B cell (primary cell): ENCODE data around the gene TGFBR3. TPM values are rescaled to one million over a fixed set of nuclear protein-coding genes. Genes with fewer than 3 reads are reported as not detected.

Source experiments
- ATAC-seq: fragments of 200-7000 bp; cut with Tn5 transposase; one replicate; pipeline ENCODE4 v1.10.0; 2021; ENCODE audit warnings: low read depth, mild to moderate bottlenecking, moderate number of reproducible peaks, moderate library complexity
- CTCF ChIA-PET: fragments of 350-600 bp; sonication (Branson Sonifier 250); formaldehyde crosslinking; loops from one replicate; lab custom pipeline; 2021; ENCODE audit warnings: antibody characterized with exemption, inconsistent platforms; lab: Charles Lee
- POLR2A ChIA-PET: fragments of 350-600 bp; sonication (Branson Sonifier 250); formaldehyde crosslinking; loops from one replicate; lab custom pipeline; 2021; ENCODE audit warnings: antibody characterized with exemption; lab: Charles Lee
- DNase-seq: peaks from one replicate; pipeline ENCODE4 v3.0.0; 2013
- H2AFZ ChIP-seq: 2 replicates; pipeline ENCODE4 v1.6.1; 2012; ENCODE audit warnings: mild to moderate bottlenecking, low read depth, low read length; ENCODE audit not compliant: insufficient read depth, poor library complexity, severe bottlenecking
- H3K27ac ChIP-seq, 2 donors: 1 replicate in 1 of 2; 2 replicates in 1 of 2; pipeline ENCODE4 v1.5.1; 2012 to 2013; ENCODE audit warnings: low read length in 2 of 2, mild to moderate bottlenecking in 2 of 2, moderate library complexity in 1 of 2
- H3K27me3 ChIP-seq, 4 experiments: fragments of 200-600 bp in 1 of 4; sonication (generic) in 1 of 4; replicated peaks in 1 of 4; 1 replicate in 2 of 4; 2 replicates in 2 of 4; pipeline versions ENCODE4 v1.6.1 to v1.7.0; 2013 to 2016; ENCODE audit warnings: low read length in 3 of 4, mild to moderate bottlenecking in 2 of 4, mixed read lengths in 1 of 4, moderate library complexity in 1 of 4; ENCODE audit not compliant: insufficient read depth in 4 of 4, control insufficient read depth in 3 of 4; ENCODE audit errors: control extremely low read depth in 1 of 4
- H3K36me3 ChIP-seq, 2 experiments: replicated peaks in 1 of 2; 1 replicate in 1 of 2; 2 replicates in 1 of 2; pipeline versions ENCODE4 v1.6.1 to v1.7.1; 2013; ENCODE audit warnings: low read length in 1 of 2; ENCODE audit not compliant: insufficient read depth in 2 of 2, control insufficient read depth in 1 of 2; ENCODE audit errors: control extremely low read depth in 1 of 2, extremely low read depth in 1 of 2
- H3K4me1 ChIP-seq, 2 donors: fragments of 200-600 bp in 1 of 2; sonication (generic) in 1 of 2; 1 replicate in 1 of 2; 2 replicates in 1 of 2; pipeline versions ENCODE4 v1.5.1 to v1.6.1; 2013 to 2017; ENCODE audit warnings: low read length in 2 of 2; ENCODE audit not compliant: control insufficient read depth in 2 of 2, insufficient read depth in 2 of 2
- H3K4me2 ChIP-seq: replicated peaks from 2 replicates; pipeline ENCODE3; 2012; ENCODE audit warnings: mild to moderate bottlenecking, low read depth, low read length; ENCODE audit not compliant: poor library complexity, severe bottlenecking
- H3K4me3 ChIP-seq, 5 experiments: fragments of 200-600 bp in 1 of 5; sonication (generic) in 1 of 5; 1 replicate in 3 of 5; 2 replicates in 2 of 5; pipeline versions ENCODE4 v1.5.1 to v1.7.0; 2011 to 2016; ENCODE audit warnings: low read length in 4 of 5, mild to moderate bottlenecking in 4 of 5, low read depth in 2 of 5, control low read depth in 1 of 5, moderate library complexity in 1 of 5; ENCODE audit not compliant: insufficient read depth in 1 of 5; ENCODE audit errors: control extremely low read depth in 1 of 5, extremely low read depth in 1 of 5
- H3K79me2 ChIP-seq: fragments of 200-600 bp; sonication (generic); one replicate; pipeline ENCODE4 v1.6.0; 2016; ENCODE audit warnings: low read length; ENCODE audit not compliant: control insufficient read depth, insufficient read depth
- H3K9ac ChIP-seq: fragments of 200-600 bp; sonication (generic); 2 replicates; pipeline ENCODE4 v1.6.1; 2017; ENCODE audit warnings: mild to moderate bottlenecking, low read length, moderate library complexity
- H3K9me3 ChIP-seq, 3 donors: one replicate each; pipeline versions ENCODE4 v1.6.1 to v1.7.1; 2013; ENCODE audit warnings: low read length in 2 of 3; ENCODE audit not compliant: control insufficient read depth in 2 of 3, insufficient read depth in 1 of 3; ENCODE audit errors: control extremely low read depth in 1 of 3
- H4K20me1 ChIP-seq: 2 replicates; pipeline ENCODE4 v1.6.0; 2012; ENCODE audit warnings: mild to moderate bottlenecking, low read length; ENCODE audit not compliant: insufficient read depth, control insufficient read depth, poor library complexity, severe bottlenecking
- H3K27ac Mint-ChIP-seq: one replicate; pipeline ENCODE4 v1.8.0; 2021; ENCODE audit warnings: mixed read lengths
- H3K27me3 Mint-ChIP-seq: one replicate; pipeline ENCODE4 v1.8.0; 2021; ENCODE audit warnings: mixed read lengths
- H3K4me1 Mint-ChIP-seq: one replicate; pipeline ENCODE4 v1.8.0; 2021; ENCODE audit warnings: mixed read lengths
- H3K4me3 Mint-ChIP-seq: one replicate; pipeline ENCODE4 v1.8.0; 2021; ENCODE audit warnings: mixed read lengths
- H3K9me3 Mint-ChIP-seq: one replicate; pipeline ENCODE4 v1.8.0; 2022; ENCODE audit warnings: mixed read lengths; ENCODE audit not compliant: insufficient read depth
- EZH2 ChIP-seq: IDR thresholded peaks from 2 replicates; pipeline ENCODE4 v1.6.1; 2012; ENCODE audit warnings: borderline replicate concordance, low read depth, mild to moderate bottlenecking, moderate library complexity, low read length; ENCODE audit not compliant: insufficient read depth, poor library complexity, severe bottlenecking
- WGBS: methylation state at CpG from one replicate; pipeline ENCODE4 v1.1.5; 2013; ENCODE audit warnings: missing lambda C conversion rate; ENCODE audit not compliant: insufficient coverage; 5-methylcytosine and 5-hydroxymethylcytosine counted together
- intact Hi-C: fragments of 100-400 bp; cut with micrococcal nuclease; formaldehyde crosslinking; loops from one replicate; pipeline ENCODE4 v1.10.0; 2022
- polyA plus RNA-seq: library from polyadenylated mRNA; depleted of rRNA; stranded (reverse); fragments of >200 nt; gene quantifications from 2 replicates; pipeline ENCODE4 v1.2.3, GENCODE V29; 2012
- total RNA-seq, 2 donors: library from RNA; stranded (reverse); fragments of 120-200 nt in 1 of 2; gene quantifications; 1 replicate in 1 of 2; 2 replicates in 1 of 2; pipeline versions ENCODE4 v1.2.3 to v1.2.4, GENCODE V29; 2013 to 2022
- TF ChIP-seq, protein P1 (sequence below): fragments of 200-600 bp; IDR thresholded peaks from one replicate; pipeline ENCODE4 v1.8.0; 2022; ENCODE audit warnings: antibody characterized with exemption, mild to moderate bottlenecking

The TGFBR3 gene
- total and polyA plus RNA-seq, 2 donors (not counting 1 experiment from before 2014, with no cell fraction given): 0.10 to 0.12 TPM

DNA sequence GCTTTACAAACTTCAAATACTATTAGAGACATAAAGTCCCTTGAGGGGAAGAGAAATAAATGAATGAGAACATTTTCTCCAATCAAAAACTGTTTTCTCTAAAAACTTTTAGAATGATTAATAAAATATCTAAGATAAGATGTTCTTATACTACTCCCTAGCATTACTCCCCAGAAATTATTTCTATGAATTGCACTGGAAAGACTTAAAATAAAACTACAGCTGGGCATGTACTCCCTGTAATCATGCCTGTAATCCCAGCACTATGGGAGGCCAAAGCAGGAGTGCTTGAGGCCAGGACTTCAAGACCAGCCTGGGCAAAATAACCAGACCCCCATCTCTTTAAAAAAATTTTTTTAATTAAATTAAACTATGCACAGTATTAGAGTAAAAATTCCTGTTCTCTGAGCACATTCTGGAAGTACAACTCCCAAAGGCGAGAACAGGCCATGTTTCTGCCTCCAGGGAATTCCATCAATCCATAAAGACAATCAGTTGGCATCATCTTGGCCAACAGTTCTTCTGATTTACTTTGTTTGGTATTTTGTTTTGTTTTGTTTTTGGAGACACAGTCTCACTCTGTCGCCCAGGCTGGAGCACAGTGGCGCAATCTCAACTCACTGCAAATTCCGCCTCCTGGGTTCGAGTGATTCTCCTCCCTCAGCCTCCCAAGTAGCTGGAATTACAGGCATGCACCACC, 77.9 kb downstream of the TGFBR3 start:
- Mint-ChIP-seq H3K27ac (no peak overlapping the region), H3K4me1 (peaks cover 12% of the 10 kb centered on the region), H3K9me3 (no peaks in the 10 kb centered on the region), H3K27me3 (no peaks in the 10 kb centered on the region), H3K4me3 (no peak overlapping the region)
- no peak for DNase-seq
- 100% methylated on average over 2 of the region's 5 CpGs for WGBS
- ATAC-seq: no peak
- POLR2A ChIA-PET: no interaction called here
- Histone ChIP-seq H3K4me1 (peaks cover 10 to 13% of the 10 kb centered on the region in 2 donors), H3K79me2 (no peaks in the 10 kb centered on the region), H3K4me3 (no peak overlapping the region), H2AFZ (no peak overlapping the region), H3K36me3 (no peaks in the 10 kb centered on the region), H3K27ac (no peak overlapping the region), H3K4me2 (no peak overlapping the region), H3K9ac (no peak overlapping the region), H4K20me1 (no peaks in the 10 kb centered on the region), H3K27me3 (no peaks in the 10 kb centered on the region), H3K9me3 (no peaks in the 10 kb centered on the region)
- CTCF ChIA-PET: no interaction called here
- intact Hi-C loops: no loop called here
- TF ChIP-seq, protein P1, sequence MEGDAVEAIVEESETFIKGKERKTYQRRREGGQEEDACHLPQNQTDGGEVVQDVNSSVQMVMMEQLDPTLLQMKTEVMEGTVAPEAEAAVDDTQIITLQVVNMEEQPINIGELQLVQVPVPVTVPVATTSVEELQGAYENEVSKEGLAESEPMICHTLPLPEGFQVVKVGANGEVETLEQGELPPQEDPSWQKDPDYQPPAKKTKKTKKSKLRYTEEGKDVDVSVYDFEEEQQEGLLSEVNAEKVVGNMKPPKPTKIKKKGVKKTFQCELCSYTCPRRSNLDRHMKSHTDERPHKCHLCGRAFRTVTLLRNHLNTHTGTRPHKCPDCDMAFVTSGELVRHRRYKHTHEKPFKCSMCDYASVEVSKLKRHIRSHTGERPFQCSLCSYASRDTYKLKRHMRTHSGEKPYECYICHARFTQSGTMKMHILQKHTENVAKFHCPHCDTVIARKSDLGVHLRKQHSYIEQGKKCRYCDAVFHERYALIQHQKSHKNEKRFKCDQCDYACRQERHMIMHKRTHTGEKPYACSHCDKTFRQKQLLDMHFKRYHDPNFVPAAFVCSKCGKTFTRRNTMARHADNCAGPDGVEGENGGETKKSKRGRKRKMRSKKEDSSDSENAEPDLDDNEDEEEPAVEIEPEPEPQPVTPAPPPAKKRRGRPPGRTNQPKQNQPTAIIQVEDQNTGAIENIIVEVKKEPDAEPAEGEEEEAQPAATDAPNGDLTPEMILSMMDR: no peak
- TF ChIP-seq EZH2: no peak

DNA sequence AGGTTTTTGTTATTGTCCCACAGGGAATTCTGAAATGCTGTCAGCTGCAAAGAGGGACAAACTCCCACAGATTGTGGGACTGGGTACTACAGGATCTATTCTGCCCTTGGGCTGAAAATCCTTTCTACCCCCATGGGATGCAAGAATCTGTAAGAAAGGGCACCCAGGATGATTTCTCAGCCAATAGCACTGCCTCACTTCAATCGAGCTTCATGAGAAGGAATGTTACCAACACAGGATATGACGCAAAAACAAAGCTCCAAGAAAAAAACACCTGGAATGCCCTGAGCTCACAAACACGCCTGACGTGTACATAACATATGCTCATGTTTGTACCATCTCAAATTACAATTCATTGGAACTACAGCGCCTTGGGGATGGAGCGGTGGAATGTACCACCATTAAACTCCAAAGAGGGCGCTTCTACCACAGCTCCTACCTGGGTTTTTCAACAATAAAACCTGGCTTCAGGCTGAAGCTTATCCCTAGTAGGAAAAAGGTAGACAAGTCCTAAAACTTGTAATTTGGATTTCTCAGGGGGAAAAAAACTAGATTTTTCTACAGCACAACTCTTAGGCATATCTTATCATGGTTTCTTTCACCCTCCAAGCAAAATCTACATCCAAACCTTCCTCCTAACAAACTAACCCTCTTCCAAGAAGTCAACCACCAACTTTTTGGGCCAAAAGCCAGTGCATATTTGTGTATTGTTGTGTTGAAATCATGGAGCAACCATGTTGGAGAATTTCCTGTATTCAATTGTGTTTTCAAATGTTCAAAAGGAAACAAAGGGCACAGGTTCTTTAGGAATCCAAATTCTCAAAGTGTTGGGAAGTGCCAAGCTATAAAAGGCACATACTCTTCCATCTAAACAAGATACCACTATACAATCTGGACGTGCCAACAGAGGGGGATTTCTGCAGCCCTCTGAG, 78.9 kb downstream of the TGFBR3 start:
- H3K4me3 ChIP-seq: no peak overlapping the region
- DNase-seq: no peak
- Mint-ChIP-seq H3K9me3 (no peaks in the 10 kb centered on the region), H3K27me3 (no peaks in the 10 kb centered on the region), H3K27ac (no peak overlapping the region), H3K4me3 (no peak overlapping the region), H3K4me1 (peaks cover 12% of the 10 kb centered on the region)
- no peak overlapping the region for H2AFZ ChIP-seq
- H3K4me1 ChIP-seq: peaks cover 10 to 13% of the 10 kb centered on the region in 2 donors
- H3K79me2 ChIP-seq: no peaks in the 10 kb centered on the region
- 100% methylated on average over 4 of the region's 8 CpGs for WGBS
- CTCF ChIA-PET: no interaction called here
- TF ChIP-seq, protein P1: no peak
- no peak for TF ChIP-seq EZH2
- intact Hi-C loops: no loop called here
- POLR2A ChIA-PET: no interaction called here
- ATAC-seq: no peak
- no peak overlapping the region for H3K27ac ChIP-seq
- no peaks in the 10 kb centered on the region for H4K20me1 ChIP-seq
- no peaks in the 10 kb centered on the region for H3K9me3 ChIP-seq
- no peaks in the 10 kb centered on the region for H3K36me3 ChIP-seq
- H3K4me2 ChIP-seq: no peak overlapping the region
- no peak overlapping the region for H3K9ac ChIP-seq
- no peaks in the 10 kb centered on the region for H3K27me3 ChIP-seq
